Bronchial epithelial cell (primary cell): ENCODE measurements around the gene DDC. TPM values are rescaled to one million over a fixed set of nuclear protein-coding genes. Genes with fewer than 3 reads are reported as not detected.
"Not testable (repeated sequence)": the region's sequence is repeated elsewhere in the genome, so short reads cannot be mapped to it uniquely, and the experiment has no call there.

Experiments used
- DNase-seq: peaks from one replicate; pipeline ENCODE4 v3.0.0-alpha.2; 2010; ENCODE audit warnings: low read depth
- FAIRE-seq: peaks from 2 replicates; lab custom pipeline; 2011; peaks lifted over from hg19 to GRCh38; lab: Jason Lieb, UNC
- H3K27me3 ChIP-seq: 2 replicates; pipeline ENCODE4 v1.5.1; 2011; ENCODE audit warnings: low read length; ENCODE audit not compliant: control insufficient read depth, insufficient read depth
- H3K36me3 ChIP-seq: 2 replicates; pipeline ENCODE4 v1.5.1; 2011; ENCODE audit warnings: low read length; ENCODE audit not compliant: control insufficient read depth, insufficient read depth
- H3K4me3 ChIP-seq: 2 replicates; pipeline ENCODE4 v1.5.1; 2011; ENCODE audit warnings: mild to moderate bottlenecking, low read depth, low read length, control low read depth
- total RNA-seq: library from RNA; depleted of rRNA; stranded (reverse); fragments of >200 nt; gene quantifications from 2 replicates; pipeline ENCODE4 v1.2.1, GENCODE V29; 2014
- TF ChIP-seq, protein P1 (sequence below): IDR thresholded peaks from 2 replicates; pipeline ENCODE4 v1.5.1; 2011; ENCODE audit warnings: mild to moderate bottlenecking, moderate library complexity, low read length, control low read depth, inconsistent platforms; ENCODE audit not compliant: insufficient read depth, severe bottlenecking

Gene DDC
- total RNA-seq, 1 donor from 2014 or later = not detected

DNA sequence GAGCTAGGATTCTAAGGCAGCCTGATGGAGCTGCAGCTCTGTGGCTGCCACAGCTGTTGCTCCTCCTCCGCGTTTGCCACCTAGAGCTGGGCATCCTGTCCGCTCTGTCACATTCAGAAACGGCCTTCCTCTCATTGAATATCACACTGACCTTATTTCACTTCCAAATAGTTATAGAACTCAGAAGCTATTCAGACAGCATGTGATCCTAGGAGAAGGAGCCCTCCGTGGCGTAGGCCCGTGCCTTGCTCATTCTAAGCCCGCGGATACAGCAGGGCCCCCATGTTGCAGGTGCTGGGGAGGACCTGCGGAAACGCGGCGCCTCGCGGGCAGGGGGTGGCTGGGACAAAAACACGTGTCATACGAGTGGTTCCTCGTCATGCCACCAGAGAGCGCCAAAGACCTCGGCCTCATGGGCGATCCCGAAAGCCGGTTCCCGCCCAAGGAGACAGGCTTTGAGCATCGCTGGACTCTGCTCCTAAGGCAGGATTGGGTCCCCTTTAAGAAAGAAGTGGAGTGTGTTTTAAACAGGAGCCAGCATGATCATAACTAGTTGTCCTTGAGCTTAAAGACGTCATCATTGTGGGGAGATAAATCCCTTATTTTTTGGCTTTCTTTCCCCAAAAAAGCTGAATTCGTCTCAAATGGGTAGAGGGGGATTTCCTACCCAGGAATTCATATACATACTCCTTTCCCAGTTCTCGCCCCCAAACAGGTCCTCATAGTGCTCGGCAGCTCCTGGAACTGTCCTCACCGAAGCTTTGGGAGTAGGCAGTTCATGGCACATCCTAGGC is 97.2 kb downstream of the DDC start:
- peak; percentile 55 for FAIRE-seq

DNA sequence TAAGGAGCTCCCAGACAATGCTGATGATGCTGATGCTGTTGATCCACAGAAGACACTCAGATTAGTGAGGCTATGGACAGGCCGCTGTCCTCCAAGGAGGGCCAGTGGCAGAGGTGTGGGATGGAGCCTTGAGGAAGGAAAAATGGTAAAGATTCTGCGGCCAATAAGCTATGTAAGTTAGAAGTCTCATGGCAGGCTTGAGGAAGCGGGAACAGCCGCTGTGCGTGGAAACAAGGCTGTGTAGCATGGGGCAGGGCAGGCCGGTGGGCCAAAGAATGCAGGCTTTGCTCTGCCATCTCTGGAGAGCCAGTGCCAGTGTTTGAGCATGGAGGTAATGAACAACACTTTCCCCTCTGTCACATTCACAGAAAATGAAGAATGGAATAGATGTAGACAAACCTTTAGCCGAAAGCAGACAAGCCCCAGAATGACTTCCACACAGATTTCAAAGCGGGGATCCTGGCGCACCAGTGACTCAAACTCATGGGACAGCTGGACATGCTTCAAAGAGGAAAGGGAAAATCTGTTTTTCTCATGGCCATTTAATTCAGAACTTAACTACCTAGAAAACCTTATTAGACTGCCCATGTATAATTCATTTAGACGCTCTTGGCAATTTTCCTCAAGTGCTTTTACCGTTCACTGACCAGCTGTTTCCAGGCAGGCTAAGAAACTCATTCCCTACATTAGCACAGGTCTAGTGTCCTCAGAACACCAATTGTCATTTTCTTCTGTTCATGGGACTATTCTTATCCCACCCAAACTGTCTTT is 98.2 kb downstream of the DDC start:
- Histone ChIP-seq H3K4me3 (no peak overlapping the region), H3K27me3 (no peaks in the 10 kb centered on the region), H3K36me3 (no peaks in the 10 kb centered on the region)
- TF ChIP-seq, protein P1, sequence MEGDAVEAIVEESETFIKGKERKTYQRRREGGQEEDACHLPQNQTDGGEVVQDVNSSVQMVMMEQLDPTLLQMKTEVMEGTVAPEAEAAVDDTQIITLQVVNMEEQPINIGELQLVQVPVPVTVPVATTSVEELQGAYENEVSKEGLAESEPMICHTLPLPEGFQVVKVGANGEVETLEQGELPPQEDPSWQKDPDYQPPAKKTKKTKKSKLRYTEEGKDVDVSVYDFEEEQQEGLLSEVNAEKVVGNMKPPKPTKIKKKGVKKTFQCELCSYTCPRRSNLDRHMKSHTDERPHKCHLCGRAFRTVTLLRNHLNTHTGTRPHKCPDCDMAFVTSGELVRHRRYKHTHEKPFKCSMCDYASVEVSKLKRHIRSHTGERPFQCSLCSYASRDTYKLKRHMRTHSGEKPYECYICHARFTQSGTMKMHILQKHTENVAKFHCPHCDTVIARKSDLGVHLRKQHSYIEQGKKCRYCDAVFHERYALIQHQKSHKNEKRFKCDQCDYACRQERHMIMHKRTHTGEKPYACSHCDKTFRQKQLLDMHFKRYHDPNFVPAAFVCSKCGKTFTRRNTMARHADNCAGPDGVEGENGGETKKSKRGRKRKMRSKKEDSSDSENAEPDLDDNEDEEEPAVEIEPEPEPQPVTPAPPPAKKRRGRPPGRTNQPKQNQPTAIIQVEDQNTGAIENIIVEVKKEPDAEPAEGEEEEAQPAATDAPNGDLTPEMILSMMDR = no peak
- FAIRE-seq (no peak), DNase-seq (no peak)

More for the DNA sequence above, 97.2 kb downstream of the DDC start:
- peak; percentile 54 for DNase-seq
- no peaks in the 10 kb centered on the region for H3K27me3 ChIP-seq
- TF ChIP-seq, protein P1 = peak; percentile 96
- H3K4me3 ChIP-seq = no peak overlapping the region
- no peaks in the 10 kb centered on the region for H3K36me3 ChIP-seq

- no peak overlapping the region for H3K4me3 ChIP-seq
- DNase-seq (no peak), FAIRE-seq (no peak)
- TF ChIP-seq, protein P1 = no peak
- H3K36me3 ChIP-seq = no peaks in the 10 kb centered on the region
- no peaks in the 10 kb centered on the region for H3K27me3 ChIP-seq
Measured at GRCh38 chr7:50463035-50463434, 102.2 kb downstream of the DDC start.

- FAIRE-seq (no peak), DNase-seq (no peak)
- TF ChIP-seq, protein P1 = no peak
Measured at GRCh38 chr7:50462361-50462760, 102.8 kb downstream of the DDC start.

DNA sequence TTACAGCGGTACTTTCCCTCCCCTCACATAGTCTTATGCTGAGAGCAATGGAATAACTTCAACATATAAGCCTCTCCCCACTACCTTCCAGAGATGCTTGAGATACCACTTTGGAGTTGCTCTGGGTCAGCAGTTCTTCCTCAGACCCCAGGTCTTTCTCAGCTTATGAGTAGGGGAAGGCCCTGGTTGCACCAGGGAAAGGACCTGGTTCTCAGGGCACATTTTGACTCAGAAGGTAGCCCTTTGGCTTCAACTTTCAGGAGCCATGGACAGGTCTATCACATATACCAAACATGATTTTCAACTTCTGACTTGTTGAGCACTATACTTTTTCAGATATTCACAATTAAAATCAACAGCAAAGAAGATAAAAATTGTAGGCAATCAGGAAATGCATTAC is 103.5 kb downstream of the DDC start:
- no peak overlapping the region for H3K4me3 ChIP-seq
- FAIRE-seq = no peak
- H3K36me3 ChIP-seq = no peaks in the 10 kb centered on the region
- no peaks in the 10 kb centered on the region for H3K27me3 ChIP-seq
- no peak for DNase-seq
- TF ChIP-seq, protein P1 = no peak

More at GRCh38 chr7:50462361-50462760, 102.8 kb downstream of the DDC start:
- Histone ChIP-seq H3K27me3 (no peaks in the 10 kb centered on the region), H3K36me3 (no peaks in the 10 kb centered on the region), H3K4me3 (no peak overlapping the region)

DNA sequence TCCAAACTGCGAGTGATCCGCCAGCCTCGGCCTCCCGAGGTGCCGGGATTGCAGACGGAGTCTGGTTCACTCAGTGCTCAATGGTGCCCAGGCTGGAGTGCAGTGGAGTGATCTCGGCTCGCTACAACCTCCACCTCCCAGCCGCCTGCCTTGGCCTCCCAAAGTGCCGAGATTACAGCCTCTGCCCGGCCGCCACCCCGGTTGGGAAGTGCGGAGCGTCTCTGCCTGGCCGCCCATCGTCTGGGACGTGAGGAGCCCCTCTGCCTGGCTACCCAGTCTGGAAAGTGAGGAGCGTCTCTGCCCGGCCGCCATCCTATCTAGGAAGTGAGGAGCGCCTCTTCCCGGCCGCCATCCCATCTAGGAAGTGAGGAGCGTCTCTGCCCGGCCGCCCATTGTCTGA is 106.0 kb downstream of the DDC start:
- not testable (repeated sequence) for H3K4me3 ChIP-seq, H3K36me3 ChIP-seq, H3K27me3 ChIP-seq, DNase-seq, FAIRE-seq

GRCh38 chr7:50458651-50459050 is 106.6 kb downstream of the DDC start:
- not testable (repeated sequence) for FAIRE-seq, H3K36me3 ChIP-seq, H3K4me3 ChIP-seq, DNase-seq, H3K27me3 ChIP-seq
